ENCODE data around the gene CIROP. TPM values are rescaled to one million over a fixed set of nuclear protein-coding genes. Genes with fewer than 3 reads are reported as not detected.
A peak's percentile ranks its signal among the peaks of the same experiment; 100 is the strongest.

CIROP gene
- total RNA-seq, 1 donor from 2014 or later, result not detected

GRCh38 chr14:23143911-23144310 lies 39.1 kb upstream of the CIROP start:
- no peaks in the 10 kb centered on the region for H3K27me3 ChIP-seq (ENCODE audit: low read depth)
- no peaks in the 10 kb centered on the region for H3K9me3 ChIP-seq (replicated peaks)
- peak overlapping the region; percentile 87 for H3K27ac ChIP-seq (replicated peaks)
- DNase-seq, result no peak
- intact Hi-C loops (cut with micrococcal nuclease), result no loop called here
- no peak overlapping the region for H3K4me3 ChIP-seq
- peaks cover 5% of the 10 kb centered on the region for H3K36me3 ChIP-seq
- TF ChIP-seq CTCF (IDR thresholded peaks at IDR 0.05; ENCODE audit: borderline replicate concordance), result no peak
- peaks cover 56% of the 10 kb centered on the region for H3K4me1 ChIP-seq

GRCh38 chr14:23142826-23143225 lies 38.0 kb upstream of the CIROP start:
- DNase-seq, result no peak
- peak overlapping the region; percentile 87 for H3K27ac ChIP-seq (replicated peaks)
- TF ChIP-seq CTCF (IDR thresholded peaks at IDR 0.05; ENCODE audit: borderline replicate concordance), result no peak
- H3K4me3 ChIP-seq, result no peak overlapping the region
- H3K4me1 ChIP-seq, result peaks cover 61% of the 10 kb centered on the region
- no peaks in the 10 kb centered on the region for H3K27me3 ChIP-seq (ENCODE audit: low read depth)
- intact Hi-C loops (cut with micrococcal nuclease), result no loop called here
- H3K9me3 ChIP-seq (replicated peaks), result no peaks in the 10 kb centered on the region
- H3K36me3 ChIP-seq, result peaks cover 5% of the 10 kb centered on the region

GRCh38 chr14:23141706-23142444 lies 37.1 kb upstream of the CIROP start:
- TF ChIP-seq CTCF (IDR thresholded peaks at IDR 0.05; ENCODE audit: borderline replicate concordance), result no peak
- peaks cover 5% of the 10 kb centered on the region for H3K36me3 ChIP-seq
- peak; percentile 79 for DNase-seq

GRCh38 chr14:23140371-23140770 lies 35.6 kb upstream of the CIROP start:
- intact Hi-C loops (cut with micrococcal nuclease), result no loop called here
- H3K27ac ChIP-seq (replicated peaks), result no peak overlapping the region
- TF ChIP-seq CTCF (IDR thresholded peaks at IDR 0.05; ENCODE audit: borderline replicate concordance), result no peak

More at GRCh38 chr14:23141706-23142444, 37.1 kb upstream of the CIROP start:
- Histone ChIP-seq H3K4me1 (peaks cover 62% of the 10 kb centered on the region), H3K27me3 (ENCODE audit: low read depth) (no peaks in the 10 kb centered on the region), H3K27ac (replicated peaks) (peak overlapping the region; percentile 87), H3K9me3 (replicated peaks) (no peaks in the 10 kb centered on the region), H3K4me3 (no peak overlapping the region)
- intact Hi-C loops (cut with micrococcal nuclease), result no loop called here

GRCh38 chr14:23139874-23140273 lies 35.1 kb upstream of the CIROP start:
- TF ChIP-seq CTCF (IDR thresholded peaks at IDR 0.05; ENCODE audit: borderline replicate concordance), result no peak
- no peak overlapping the region for H3K27ac ChIP-seq (replicated peaks)
- H3K4me3 ChIP-seq, result no peak overlapping the region
- H3K36me3 ChIP-seq, result peaks cover 14% of the 10 kb centered on the region
- DNase-seq, result no peak
- H3K9me3 ChIP-seq (replicated peaks), result no peaks in the 10 kb centered on the region
- intact Hi-C loops (cut with micrococcal nuclease), result no loop called here
- H3K4me1 ChIP-seq, result peaks cover 44% of the 10 kb centered on the region
- H3K27me3 ChIP-seq (ENCODE audit: low read depth), result no peaks in the 10 kb centered on the region

More at GRCh38 chr14:23140371-23140770, 35.6 kb upstream of the CIROP start:
- no peaks in the 10 kb centered on the region for H3K9me3 ChIP-seq (replicated peaks)
- peaks cover 13% of the 10 kb centered on the region for H3K36me3 ChIP-seq
- H3K4me1 ChIP-seq, result peaks cover 47% of the 10 kb centered on the region
- DNase-seq, result no peak
- no peak overlapping the region for H3K4me3 ChIP-seq
- no peaks in the 10 kb centered on the region for H3K27me3 ChIP-seq (ENCODE audit: low read depth)

All from left ventricle myocardium inferior (tissue), 1 donor.